Measurements from ENCODE around the gene ST3GAL6. TPM values are rescaled to one million over a fixed set of nuclear protein-coding genes. Genes with fewer than 3 reads are reported as not detected.

The ST3GAL6 gene
- total RNA-seq, 1 experiment from 2014 or later = 3.2 TPM

DNA sequence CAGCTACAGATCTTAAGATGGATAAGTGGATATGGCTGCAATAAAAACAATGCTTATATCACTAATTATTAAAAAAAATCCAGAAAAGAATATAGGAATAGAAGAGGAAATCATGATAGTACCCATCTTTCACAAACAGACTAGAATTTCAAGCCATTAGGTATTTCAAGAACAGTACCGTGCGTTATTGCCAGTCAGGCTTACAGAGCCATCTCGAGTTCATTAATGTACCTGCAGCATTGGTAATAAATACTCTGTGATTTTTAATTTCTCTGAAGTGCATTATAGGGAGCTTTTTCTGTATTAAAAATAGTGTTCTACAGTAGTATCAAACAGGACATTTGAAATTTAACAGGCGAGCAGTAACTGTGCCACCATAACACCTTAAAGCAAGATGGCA lies 35.7 kb downstream of the ST3GAL6 start:
- Mint-ChIP-seq H3K9me3 (ENCODE audit: low read depth, unreplicated experiment) (no peaks in the 10 kb centered on the region), H3K27me3 (ENCODE audit: unreplicated experiment) (no peaks in the 10 kb centered on the region), H3K4me1 (ENCODE audit: low read depth, unreplicated experiment) (no peaks in the 10 kb centered on the region), H3K4me3 (ENCODE audit: low read depth, unreplicated experiment) (no peak overlapping the region), H3K27ac (ENCODE audit: unreplicated experiment) (no peak overlapping the region), H3K36me3 (ENCODE audit: insufficient read depth, unreplicated experiment) (peaks cover 45% of the 10 kb centered on the region)
- BruUV-seq (replicated peaks) = no TSS peak
- TF ChIP-seq, protein P1, sequence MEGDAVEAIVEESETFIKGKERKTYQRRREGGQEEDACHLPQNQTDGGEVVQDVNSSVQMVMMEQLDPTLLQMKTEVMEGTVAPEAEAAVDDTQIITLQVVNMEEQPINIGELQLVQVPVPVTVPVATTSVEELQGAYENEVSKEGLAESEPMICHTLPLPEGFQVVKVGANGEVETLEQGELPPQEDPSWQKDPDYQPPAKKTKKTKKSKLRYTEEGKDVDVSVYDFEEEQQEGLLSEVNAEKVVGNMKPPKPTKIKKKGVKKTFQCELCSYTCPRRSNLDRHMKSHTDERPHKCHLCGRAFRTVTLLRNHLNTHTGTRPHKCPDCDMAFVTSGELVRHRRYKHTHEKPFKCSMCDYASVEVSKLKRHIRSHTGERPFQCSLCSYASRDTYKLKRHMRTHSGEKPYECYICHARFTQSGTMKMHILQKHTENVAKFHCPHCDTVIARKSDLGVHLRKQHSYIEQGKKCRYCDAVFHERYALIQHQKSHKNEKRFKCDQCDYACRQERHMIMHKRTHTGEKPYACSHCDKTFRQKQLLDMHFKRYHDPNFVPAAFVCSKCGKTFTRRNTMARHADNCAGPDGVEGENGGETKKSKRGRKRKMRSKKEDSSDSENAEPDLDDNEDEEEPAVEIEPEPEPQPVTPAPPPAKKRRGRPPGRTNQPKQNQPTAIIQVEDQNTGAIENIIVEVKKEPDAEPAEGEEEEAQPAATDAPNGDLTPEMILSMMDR (IDR thresholded peaks at IDR 0.05; ENCODE audit: unreplicated experiment) = no peak
- intact Hi-C loops (cut with micrococcal nuclease; ENCODE audit: unreplicated experiment) = no loop called here
- CTCF ChIA-PET = no interaction called here
- no peak for DNase-seq

DNA sequence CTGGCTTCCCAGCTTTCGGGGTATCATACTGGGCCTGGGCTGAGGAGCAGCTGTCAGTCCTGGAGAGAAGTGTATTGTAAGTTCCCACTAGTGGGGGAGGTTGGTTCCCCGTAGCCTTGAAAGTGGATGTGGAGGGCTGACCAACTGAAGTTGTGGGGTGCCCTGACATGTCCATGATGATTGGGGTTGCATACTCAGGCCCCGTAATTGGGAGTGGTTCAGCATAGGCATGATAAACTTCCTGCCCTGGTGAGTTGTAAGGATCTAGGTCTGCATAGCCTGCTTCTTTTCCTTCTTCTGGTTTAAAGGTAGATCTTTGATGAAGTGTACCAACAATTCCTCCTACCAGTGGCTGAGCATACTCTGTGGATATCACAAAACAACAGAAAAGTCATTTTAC lies 36.3 kb downstream of the ST3GAL6 start:
- H3K27ac Mint-ChIP-seq (ENCODE audit: unreplicated experiment) = no peak overlapping the region
- H3K4me3 Mint-ChIP-seq (ENCODE audit: low read depth, unreplicated experiment) = no peak overlapping the region
- TF ChIP-seq, protein P1 (IDR thresholded peaks at IDR 0.05; ENCODE audit: unreplicated experiment) = no peak
- CTCF ChIA-PET = no interaction called here
- intact Hi-C loops (cut with micrococcal nuclease; ENCODE audit: unreplicated experiment) = no loop called here
- H3K27me3 Mint-ChIP-seq (ENCODE audit: unreplicated experiment) = no peaks in the 10 kb centered on the region
- BruUV-seq (replicated peaks) = no TSS peak
- peaks cover 50% of the 10 kb centered on the region for H3K36me3 Mint-ChIP-seq (ENCODE audit: insufficient read depth, unreplicated experiment)
- no peak for DNase-seq
- peaks cover 2% of the 10 kb centered on the region for H3K9me3 Mint-ChIP-seq (ENCODE audit: low read depth, unreplicated experiment)
- H3K4me1 Mint-ChIP-seq (ENCODE audit: low read depth, unreplicated experiment) = no peaks in the 10 kb centered on the region

DNA sequence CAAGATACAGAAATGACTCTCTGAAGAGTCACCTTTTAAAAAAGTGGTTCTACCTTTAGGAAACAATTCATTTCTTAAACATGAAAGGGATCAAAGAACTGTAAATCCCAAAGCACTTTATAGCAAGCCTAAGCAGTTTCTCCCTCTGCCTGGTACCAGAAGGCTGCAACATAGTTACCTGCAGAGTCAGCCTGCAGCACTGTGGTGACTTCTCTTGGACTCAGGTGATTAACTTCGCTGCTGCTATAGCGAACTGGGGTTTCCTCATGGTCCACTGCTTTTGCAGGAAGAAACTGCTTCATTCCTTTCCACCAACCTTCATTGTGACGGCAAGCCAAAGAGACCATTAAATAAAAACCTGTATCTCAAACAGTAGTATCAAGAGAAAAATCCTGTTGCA lies 37.3 kb downstream of the ST3GAL6 start:
- intact Hi-C loops (cut with micrococcal nuclease; ENCODE audit: unreplicated experiment) = no loop called here
- no peak for DNase-seq
- no peaks in the 10 kb centered on the region for H3K4me1 Mint-ChIP-seq (ENCODE audit: low read depth, unreplicated experiment)
- no peak overlapping the region for H3K4me3 Mint-ChIP-seq (ENCODE audit: low read depth, unreplicated experiment)
- H3K9me3 Mint-ChIP-seq (ENCODE audit: low read depth, unreplicated experiment) = peaks cover 3% of the 10 kb centered on the region
- peaks cover 56% of the 10 kb centered on the region for H3K36me3 Mint-ChIP-seq (ENCODE audit: insufficient read depth, unreplicated experiment)
- TF ChIP-seq, protein P1 (IDR thresholded peaks at IDR 0.05; ENCODE audit: unreplicated experiment) = no peak
- H3K27ac Mint-ChIP-seq (ENCODE audit: unreplicated experiment) = no peak overlapping the region
- BruUV-seq (replicated peaks) = no TSS peak
- no peaks in the 10 kb centered on the region for H3K27me3 Mint-ChIP-seq (ENCODE audit: unreplicated experiment)
- CTCF ChIA-PET = no interaction called here

DNA sequence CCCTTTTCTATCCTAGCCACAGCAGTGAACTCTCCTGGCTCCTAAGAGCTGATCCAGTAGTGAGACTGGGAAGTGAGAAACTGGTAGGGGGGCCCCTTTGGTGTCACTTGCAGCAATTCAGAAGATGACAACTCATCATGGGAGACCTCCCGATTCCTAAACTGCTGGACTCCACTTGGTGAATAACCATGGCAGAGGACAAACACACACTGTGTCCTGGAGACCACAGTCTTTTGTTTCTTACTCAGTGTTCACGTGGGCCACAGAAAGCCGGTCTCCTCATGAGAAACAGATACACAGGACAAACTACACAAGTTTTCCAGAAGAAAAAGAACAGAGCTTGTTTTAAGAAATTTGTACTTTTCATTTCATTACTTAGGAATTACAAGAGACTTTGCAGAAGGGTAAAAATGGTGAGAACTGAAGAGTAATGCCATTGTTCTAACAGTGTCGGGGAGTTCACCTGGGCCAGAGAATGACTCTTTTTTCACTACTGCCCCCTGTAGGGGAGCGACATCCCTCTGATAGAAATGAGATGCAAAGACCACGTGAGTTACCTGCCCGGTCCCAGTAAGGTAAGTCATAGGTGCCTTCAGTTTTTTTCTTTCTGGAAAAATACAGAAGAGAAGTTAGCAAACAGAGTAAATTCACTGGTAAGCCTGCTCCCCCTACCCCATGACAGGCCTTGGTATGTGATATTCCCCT lies 38.1 kb downstream of the ST3GAL6 start:
- BruUV-seq (replicated peaks) = no TSS peak

More for the DNA sequence above, 38.1 kb downstream of the ST3GAL6 start:
- intact Hi-C loops (cut with micrococcal nuclease; ENCODE audit: unreplicated experiment) = no loop called here
- Mint-ChIP-seq H3K4me3 (ENCODE audit: low read depth, unreplicated experiment) (no peak overlapping the region), H3K27ac (ENCODE audit: unreplicated experiment) (no peak overlapping the region), H3K9me3 (ENCODE audit: low read depth, unreplicated experiment) (peaks cover 3% of the 10 kb centered on the region), H3K27me3 (ENCODE audit: unreplicated experiment) (no peaks in the 10 kb centered on the region), H3K4me1 (ENCODE audit: low read depth, unreplicated experiment) (no peaks in the 10 kb centered on the region), H3K36me3 (ENCODE audit: insufficient read depth, unreplicated experiment) (peaks cover 59% of the 10 kb centered on the region)
- CTCF ChIA-PET = no interaction called here
- TF ChIP-seq, protein P1 (IDR thresholded peaks at IDR 0.05; ENCODE audit: unreplicated experiment) = no peak
- no peak for DNase-seq
